Kidney (tissue), 14 donors: ENCODE measurements around the gene ANXA11. TPM values are rescaled to one million over a fixed set of nuclear protein-coding genes. Genes with fewer than 3 reads are reported as not detected.
A peak's percentile ranks its signal among the peaks of the same experiment; 100 is the strongest.
"Not testable (repeated sequence)": the region's sequence is repeated elsewhere in the genome, so short reads cannot be mapped to it uniquely, and the experiment has no call there.

Experiments
- DNase-seq, 5 donors: peaks; one replicate each; pipeline ENCODE4 v3.0.0-alpha.2; 2013 to 2020
- FAIRE-seq: peaks from 2 replicates; lab custom pipeline; 2012; peaks lifted over from hg19 to GRCh38; lab: Jason Lieb, UNC
- H3K27ac ChIP-seq, 2 donors: one replicate each; pipeline ENCODE4 v1.7.0; 2013; ENCODE audit warnings: low read depth in 2 of 2, low read length in 2 of 2, inconsistent platforms in 1 of 2
- H3K27me3 ChIP-seq: one replicate; pipeline ENCODE4 v1.7.1; 2013; ENCODE audit warnings: low read length, inconsistent platforms; ENCODE audit not compliant: control insufficient read depth, insufficient read depth
- H3K36me3 ChIP-seq, 3 donors: one replicate each; pipeline versions ENCODE4 v1.7.0 to v1.7.1; 2013; ENCODE audit warnings: low read length in 3 of 3, control low read depth in 1 of 3, inconsistent platforms in 1 of 3; ENCODE audit not compliant: insufficient read depth in 3 of 3, control insufficient read depth in 2 of 3
- H3K4me1 ChIP-seq, 3 donors: one replicate each; pipeline versions ENCODE4 v1.7.0 to v1.7.1; 2013; ENCODE audit warnings: low read length in 3 of 3, inconsistent platforms in 1 of 3, low read depth in 1 of 3; ENCODE audit not compliant: control insufficient read depth in 2 of 3, insufficient read depth in 2 of 3
- H3K4me3 ChIP-seq, 3 donors: one replicate each; pipeline versions ENCODE4 v1.7.0 to v1.8.1; 2013; ENCODE audit warnings: low read length in 3 of 3, control low read depth in 1 of 3, inconsistent platforms in 1 of 3
- H3K9ac ChIP-seq, 3 donors: one replicate each; pipeline versions ENCODE4 v1.7.0 to v1.7.1; 2013; ENCODE audit warnings: low read length in 3 of 3, control low read depth in 1 of 3, inconsistent platforms in 1 of 3
- H3K9me3 ChIP-seq, 3 donors: one replicate each; pipeline versions ENCODE4 v1.7.0 to v1.7.1; 2013; ENCODE audit warnings: low read length in 3 of 3, control low read depth in 1 of 3, inconsistent platforms in 1 of 3; ENCODE audit not compliant: control insufficient read depth in 2 of 3, insufficient read depth in 1 of 3
- CTCF ChIP-seq: IDR thresholded peaks from 3 replicates; pipeline ENCODE4 v1.5.1; 2012; ENCODE audit warnings: mild to moderate bottlenecking, moderate library complexity, borderline replicate concordance; ENCODE audit not compliant: insufficient read depth; ENCODE audit errors: extremely low read depth
- intact Hi-C: fragments of 100-400 bp; cut with DNase I; formaldehyde crosslinking; loops from one replicate; pipeline ENCODE4 v1.11.1; 2022
- polyA plus RNA-seq: library from polyadenylated mRNA; stranded (reverse); fragments of 350-450 nt; fragmentation: Illumina TruSeq; extraction: RNeasy Lipid Tissue Mini Kit (QIAGEN cat#74804); gene quantifications from one replicate; pipeline ENCODE4 v1.2.3, GENCODE V29; 2014; ENCODE audit warnings: low read depth, low replicate concordance; ENCODE audit not compliant: insufficient read depth
- total RNA-seq: library from RNA; stranded (reverse); fragmentation: NEBNext Ultra II Directional; extraction: Animal tissue kit (Norgen Biotek cat#: 25700); gene quantifications from one replicate; pipeline ENCODE4 v1.2.1, GENCODE V29; 2021
- donor health status: control.
- donor health status: control.
- donor health status: control.
- donor health status: control.
- donor health status: control.
- donor health status: DM: yes; HTN: yes; CAD: no.
- donor health status: Normal renal cell carcinoma (clear cell type).

The ANXA11 gene
- total and polyA plus RNA-seq, 2 donors from 2014 or later = 435 to 543 TPM

- TF ChIP-seq CTCF = no peak
- FAIRE-seq (no peak), DNase-seq (peak in 4 of 5 donors; percentile 51 to 89 (median 71))
These were observed 69.2 kb downstream of the ANXA11 start for GRCh38 chr10:80136134-80136571.

DNA sequence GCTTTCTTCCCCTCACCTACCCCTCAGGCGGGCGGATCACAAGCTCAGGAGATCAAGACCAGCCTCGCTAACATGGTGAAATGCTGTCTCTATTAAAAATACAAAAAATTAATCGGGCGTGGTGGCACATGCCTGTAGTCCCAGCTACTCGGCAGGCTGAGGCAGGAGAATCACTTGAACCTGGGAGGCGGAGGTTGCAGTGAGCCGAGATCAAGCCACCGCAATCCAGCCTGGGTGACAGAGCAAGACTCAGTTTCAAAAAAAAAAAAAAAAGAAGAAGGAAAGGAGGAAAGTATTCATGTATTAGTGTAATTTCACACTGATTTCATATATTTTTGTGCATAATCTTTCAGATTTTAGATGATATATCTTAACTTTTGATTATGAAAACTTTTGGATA is 71.7 kb downstream of the ANXA11 start:
- DNase-seq, H3K4me3 ChIP-seq, intact Hi-C loops, H3K36me3 ChIP-seq, H3K27me3 ChIP-seq, FAIRE-seq, H3K9me3 ChIP-seq, H3K4me1 ChIP-seq, H3K27ac ChIP-seq, H3K9ac ChIP-seq: not testable (repeated sequence)

More at GRCh38 chr10:80136134-80136571, 69.2 kb downstream of the ANXA11 start:
- Histone ChIP-seq H3K36me3 (no peaks in the 10 kb centered on the region), H3K9ac (no peak overlapping the region), H3K4me3 (no peak overlapping the region), H3K27me3 (no peaks in the 10 kb centered on the region), H3K9me3 (no peaks in the 10 kb centered on the region), H3K4me1 (peaks cover 0 to 4% (median 0%) of the 10 kb centered on the region in 3 donors), H3K27ac (no peak overlapping the region)
- intact Hi-C loops = no loop called here

DNA sequence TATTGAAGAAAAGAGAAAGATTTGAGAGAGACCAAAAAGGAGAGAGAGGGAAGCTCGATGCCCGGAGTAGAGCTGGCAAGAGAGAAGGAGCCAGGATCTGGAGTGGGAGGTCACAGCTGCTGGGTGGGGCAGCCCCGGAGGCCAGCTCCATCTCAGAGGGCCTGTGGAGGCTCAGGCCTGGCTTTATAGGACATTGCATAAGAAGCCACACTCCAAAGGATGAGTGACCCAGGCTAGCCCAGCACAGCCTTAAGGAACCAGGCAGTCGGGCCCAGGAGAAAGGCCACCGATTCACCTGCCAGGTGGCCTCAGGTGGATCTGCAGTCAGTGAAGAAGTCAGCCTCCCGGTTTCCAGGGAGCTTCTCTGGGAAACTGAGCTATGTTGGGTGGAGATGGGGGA is 72.1 kb downstream of the ANXA11 start:
- Histone ChIP-seq H3K4me1 (peaks cover 0 to 4% (median 0%) of the 10 kb centered on the region in 3 donors), H3K9me3 (no peaks in the 10 kb centered on the region), H3K36me3 (no peaks in the 10 kb centered on the region), H3K4me3 (peak overlapping the region in 2 of 3 donors; percentile 48 to 54), H3K27me3 (no peaks in the 10 kb centered on the region), H3K9ac (peak overlapping the region in 1 of 3 donors; percentile 48), H3K27ac (no peak overlapping the region)
- no peak for TF ChIP-seq CTCF
- intact Hi-C loops = no loop called here
- no peak for FAIRE-seq
- DNase-seq = no peak

- DNase-seq (peak; percentile 40 to 82 (median 57)), FAIRE-seq (no peak)
- intact Hi-C loops = no loop called here
- no peaks in the 10 kb centered on the region for H3K27me3 ChIP-seq
- TF ChIP-seq CTCF = no peak
- peaks cover 0 to 4% (median 0%) of the 10 kb centered on the region in 3 donors for H3K4me1 ChIP-seq
- no peaks in the 10 kb centered on the region for H3K9me3 ChIP-seq
- peak within 1 kb of the TSS in 1 of 3 donors; percentile 48 for H3K9ac ChIP-seq
- peak within 1 kb of the TSS in 2 of 3 donors; percentile 48 to 54 for H3K4me3 ChIP-seq
- H3K36me3 ChIP-seq = no peaks in the 10 kb centered on the region
- peak within 1 kb of the TSS in 1 of 2 donors; percentile 23 for H3K27ac ChIP-seq
These were observed 72.8 kb downstream of the ANXA11 start, which contains the start of gene PLAC9 for GRCh38 chr10:80132299-80133139. PLAC9 (plus strand) TSS chr10:80132730; CDS start chr10:80132763, 33 bp downstream.
